PFSK-1 (cell line): Measurements from ENCODE around the gene RAPGEF2. TPM values are rescaled to one million over a fixed set of nuclear protein-coding genes. Genes with fewer than 3 reads are reported as not detected.

Experiments used
- FOXP2 ChIP-seq: optimal IDR thresholded peaks from 2 replicates; pipeline ENCODE3; 2011; ENCODE audit warnings: borderline replicate concordance, control low read depth, inconsistent platforms; ENCODE audit not compliant: insufficient read depth; ENCODE audit errors: extremely low read length, extremely low read depth
- POLR2AphosphoS5 ChIP-seq: IDR thresholded peaks from 2 replicates; pipeline ENCODE4 v1.6.1; 2012; ENCODE audit warnings: low read depth, mild to moderate bottlenecking, control low read depth, low read length, moderate library complexity
- SIN3A ChIP-seq: IDR thresholded peaks from 2 replicates; pipeline ENCODE4 v1.6.1; 2012; ENCODE audit warnings: mild to moderate bottlenecking, low read length, moderate library complexity, borderline replicate concordance; ENCODE audit not compliant: insufficient read depth
- TAF1 ChIP-seq: IDR thresholded peaks from 2 replicates; pipeline ENCODE4 v1.6.1; 2012; ENCODE audit warnings: low read length, control low read depth, borderline replicate concordance; ENCODE audit not compliant: insufficient read depth
- polyA plus RNA-seq: library from polyadenylated mRNA; unstranded; fragments of >200 nt; gene quantifications from one replicate; pipeline ENCODE4 v1.2.1, GENCODE V29; 2012; ENCODE audit warnings: low read depth, missing spikeins; ENCODE audit not compliant: insufficient read length
- TF ChIP-seq, protein P1 (sequence below), 2 experiments: IDR thresholded peaks; 2 replicates each; pipeline versions ENCODE4 v1.6.1 to v1.8.0; 2011 to 2012; ENCODE audit warnings: low read depth in 2 of 2, low read length in 2 of 2, control low read depth in 1 of 2, inconsistent platforms in 1 of 2, mild to moderate bottlenecking in 1 of 2, moderate library complexity in 1 of 2; ENCODE audit not compliant: insufficient read depth in 1 of 2

Gene RAPGEF2, protein sequence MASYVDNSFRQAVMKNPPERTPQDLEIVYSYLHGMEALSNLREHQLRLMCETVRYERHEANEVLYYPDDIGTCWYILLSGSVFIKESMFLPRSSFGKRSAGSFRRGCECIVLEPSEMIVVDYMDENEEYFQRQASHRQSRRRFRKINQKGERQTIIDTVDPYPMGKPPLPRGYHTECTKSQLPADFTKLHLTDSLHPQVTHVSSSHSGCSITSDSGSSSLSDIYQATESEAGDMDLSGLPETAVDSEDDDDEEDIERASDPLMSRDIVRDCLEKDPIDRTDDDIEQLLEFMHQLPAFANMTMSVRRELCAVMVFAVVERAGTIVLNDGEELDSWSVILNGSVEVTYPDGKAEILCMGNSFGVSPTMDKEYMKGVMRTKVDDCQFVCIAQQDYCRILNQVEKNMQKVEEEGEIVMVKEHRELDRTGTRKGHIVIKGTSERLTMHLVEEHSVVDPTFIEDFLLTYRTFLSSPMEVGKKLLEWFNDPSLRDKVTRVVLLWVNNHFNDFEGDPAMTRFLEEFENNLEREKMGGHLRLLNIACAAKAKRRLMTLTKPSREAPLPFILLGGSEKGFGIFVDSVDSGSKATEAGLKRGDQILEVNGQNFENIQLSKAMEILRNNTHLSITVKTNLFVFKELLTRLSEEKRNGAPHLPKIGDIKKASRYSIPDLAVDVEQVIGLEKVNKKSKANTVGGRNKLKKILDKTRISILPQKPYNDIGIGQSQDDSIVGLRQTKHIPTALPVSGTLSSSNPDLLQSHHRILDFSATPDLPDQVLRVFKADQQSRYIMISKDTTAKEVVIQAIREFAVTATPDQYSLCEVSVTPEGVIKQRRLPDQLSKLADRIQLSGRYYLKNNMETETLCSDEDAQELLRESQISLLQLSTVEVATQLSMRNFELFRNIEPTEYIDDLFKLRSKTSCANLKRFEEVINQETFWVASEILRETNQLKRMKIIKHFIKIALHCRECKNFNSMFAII (N-terminal part only)
- polyA plus RNA-seq = 10.5 TPM

DNA sequence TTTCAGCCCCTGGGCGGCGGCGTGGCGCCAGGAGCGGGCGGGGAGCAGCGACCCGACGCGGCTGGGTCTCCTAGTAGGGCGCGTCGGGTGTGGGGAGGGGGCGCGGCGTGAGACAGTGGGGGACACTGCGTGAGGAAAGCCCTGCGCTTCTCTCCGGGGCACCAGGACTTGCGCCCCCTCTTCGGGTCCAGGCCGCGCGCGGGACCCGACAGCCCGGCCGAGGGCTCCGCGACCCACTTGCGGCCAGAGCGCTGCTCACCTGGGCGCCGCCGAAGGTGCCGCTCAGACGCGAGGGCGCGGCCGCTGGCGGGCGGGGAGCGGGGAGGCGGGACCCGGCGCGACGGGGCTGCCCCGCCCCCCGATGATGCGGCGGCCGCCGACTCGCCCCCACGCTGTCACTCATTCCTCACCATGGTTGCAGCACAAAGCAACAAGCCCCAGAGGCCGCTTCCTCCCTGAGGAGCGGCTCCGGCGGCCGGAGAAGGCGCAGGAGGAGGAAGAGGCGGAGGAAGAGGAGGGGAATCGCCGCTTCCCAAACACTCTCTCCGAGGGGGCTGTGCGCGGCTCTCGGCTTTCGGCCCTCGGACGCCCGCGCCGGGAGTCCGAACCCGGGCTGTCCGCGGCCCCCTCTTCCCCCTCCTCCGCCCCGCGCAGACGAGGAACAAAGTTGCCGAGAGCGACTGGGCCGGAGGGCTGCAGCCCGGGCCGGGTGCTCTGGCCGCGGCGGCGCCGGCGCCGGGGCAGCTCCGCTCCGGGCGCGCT lies at the start of gene RAPGEF2:
TSS of gene RAPGEF2 (plus strand) at position 458 of the 762 bp plus-strand sequence. CDS start 1,084 bp downstream, outside the sequence.
- TF ChIP-seq TAF1 (peak; percentile 69; the same call in 1 of the 2 replicates), SIN3A (peak; percentile 86; the same call in 1 of the 2 replicates), FOXP2 (peak; percentile 78), POLR2AphosphoS5 (peak; percentile 69; the same call in 1 of the 2 replicates)
- TF ChIP-seq, protein P1, sequence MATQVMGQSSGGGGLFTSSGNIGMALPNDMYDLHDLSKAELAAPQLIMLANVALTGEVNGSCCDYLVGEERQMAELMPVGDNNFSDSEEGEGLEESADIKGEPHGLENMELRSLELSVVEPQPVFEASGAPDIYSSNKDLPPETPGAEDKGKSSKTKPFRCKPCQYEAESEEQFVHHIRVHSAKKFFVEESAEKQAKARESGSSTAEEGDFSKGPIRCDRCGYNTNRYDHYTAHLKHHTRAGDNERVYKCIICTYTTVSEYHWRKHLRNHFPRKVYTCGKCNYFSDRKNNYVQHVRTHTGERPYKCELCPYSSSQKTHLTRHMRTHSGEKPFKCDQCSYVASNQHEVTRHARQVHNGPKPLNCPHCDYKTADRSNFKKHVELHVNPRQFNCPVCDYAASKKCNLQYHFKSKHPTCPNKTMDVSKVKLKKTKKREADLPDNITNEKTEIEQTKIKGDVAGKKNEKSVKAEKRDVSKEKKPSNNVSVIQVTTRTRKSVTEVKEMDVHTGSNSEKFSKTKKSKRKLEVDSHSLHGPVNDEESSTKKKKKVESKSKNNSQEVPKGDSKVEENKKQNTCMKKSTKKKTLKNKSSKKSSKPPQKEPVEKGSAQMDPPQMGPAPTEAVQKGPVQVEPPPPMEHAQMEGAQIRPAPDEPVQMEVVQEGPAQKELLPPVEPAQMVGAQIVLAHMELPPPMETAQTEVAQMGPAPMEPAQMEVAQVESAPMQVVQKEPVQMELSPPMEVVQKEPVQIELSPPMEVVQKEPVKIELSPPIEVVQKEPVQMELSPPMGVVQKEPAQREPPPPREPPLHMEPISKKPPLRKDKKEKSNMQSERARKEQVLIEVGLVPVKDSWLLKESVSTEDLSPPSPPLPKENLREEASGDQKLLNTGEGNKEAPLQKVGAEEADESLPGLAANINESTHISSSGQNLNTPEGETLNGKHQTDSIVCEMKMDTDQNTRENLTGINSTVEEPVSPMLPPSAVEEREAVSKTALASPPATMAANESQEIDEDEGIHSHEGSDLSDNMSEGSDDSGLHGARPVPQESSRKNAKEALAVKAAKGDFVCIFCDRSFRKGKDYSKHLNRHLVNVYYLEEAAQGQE (IDR thresholded peaks at IDR 0.05; ENCODE audit: insufficient read depth in 1 of 2, low read depth in 2 of 2, low read length in 2 of 2) = no peak

DNA sequence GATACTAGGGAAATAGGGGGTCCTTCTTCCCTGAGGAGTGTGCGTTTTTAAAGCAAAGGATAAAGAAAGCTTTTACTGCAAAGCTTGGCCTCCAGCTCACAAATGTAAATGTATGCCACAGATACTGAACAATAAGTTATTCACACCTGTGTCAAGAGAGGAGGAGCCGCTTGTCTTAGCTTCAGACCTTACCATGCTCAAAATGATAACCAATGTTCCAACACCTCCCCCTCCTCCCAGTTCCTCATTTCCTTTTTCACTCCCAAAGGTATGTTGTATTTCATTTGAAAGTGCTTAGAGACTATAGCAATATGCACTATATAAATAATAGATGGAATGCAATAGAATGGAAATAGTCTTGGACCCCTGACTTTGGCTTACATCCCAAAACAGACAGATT lies 47.0 kb upstream of the RAPGEF2 start:
- TF ChIP-seq, protein P1 (IDR thresholded peaks at IDR 0.05; ENCODE audit: insufficient read depth in 1 of 2, low read depth in 2 of 2, low read length in 2 of 2) = no peak
- TF ChIP-seq FOXP2 (no peak), POLR2AphosphoS5 (no peak), SIN3A (no peak), TAF1 (no peak)

- TF ChIP-seq FOXP2 (no peak), SIN3A (no peak), TAF1 (no peak), POLR2AphosphoS5 (no peak)
- TF ChIP-seq, protein P1 (IDR thresholded peaks at IDR 0.05; ENCODE audit: insufficient read depth in 1 of 2, low read depth in 2 of 2, low read length in 2 of 2) = no peak
Measured at GRCh38 chr4:159060161-159060560, 42.7 kb upstream of the RAPGEF2 start.

DNA sequence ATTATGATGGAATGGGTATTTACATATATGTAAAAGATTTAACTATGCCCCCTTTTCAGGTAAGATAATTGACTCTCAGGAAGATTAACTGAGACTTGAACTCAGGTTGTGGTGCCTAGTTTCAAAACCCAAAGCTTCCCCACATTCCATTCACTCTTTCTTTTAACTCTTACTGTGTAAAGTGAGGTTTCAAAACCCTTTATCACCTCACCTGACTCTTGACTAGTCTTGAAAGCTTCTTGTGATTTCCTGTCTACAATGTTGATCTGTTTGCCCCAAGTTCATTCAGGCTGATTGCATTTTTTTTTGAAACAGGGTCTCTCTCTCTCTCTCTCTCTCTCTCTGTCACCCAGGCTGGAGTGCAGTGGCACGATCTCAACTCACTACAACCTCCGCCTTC lies 40.5 kb upstream of the RAPGEF2 start:
- TF ChIP-seq, protein P1 (IDR thresholded peaks at IDR 0.05; ENCODE audit: insufficient read depth in 1 of 2, low read depth in 2 of 2, low read length in 2 of 2) = no peak
- TF ChIP-seq POLR2AphosphoS5 = no peak
- no peak for TF ChIP-seq SIN3A
- TF ChIP-seq TAF1 = no peak
- no peak for TF ChIP-seq FOXP2
